HG03460 (cell line): Measurements from ENCODE around the gene PUDP.

ENCODE experiments used
- ATAC-seq: cut with Tn5 transposase; IDR thresholded peaks from one replicate; pipeline ENCODE4 v1.9.1; 2021; ENCODE audit not compliant: unreplicated experiment

PUDP gene

GRCh38 chrX:7147413-7147977 lies 458 bp downstream of the PUDP start, which contains the start of gene STS:
TSS of gene STS (plus strand) at chrX:7147712. CDS start at chrX:7253200, 105,488 bp downstream.
- peak; percentile 40 for ATAC-seq

DNA sequence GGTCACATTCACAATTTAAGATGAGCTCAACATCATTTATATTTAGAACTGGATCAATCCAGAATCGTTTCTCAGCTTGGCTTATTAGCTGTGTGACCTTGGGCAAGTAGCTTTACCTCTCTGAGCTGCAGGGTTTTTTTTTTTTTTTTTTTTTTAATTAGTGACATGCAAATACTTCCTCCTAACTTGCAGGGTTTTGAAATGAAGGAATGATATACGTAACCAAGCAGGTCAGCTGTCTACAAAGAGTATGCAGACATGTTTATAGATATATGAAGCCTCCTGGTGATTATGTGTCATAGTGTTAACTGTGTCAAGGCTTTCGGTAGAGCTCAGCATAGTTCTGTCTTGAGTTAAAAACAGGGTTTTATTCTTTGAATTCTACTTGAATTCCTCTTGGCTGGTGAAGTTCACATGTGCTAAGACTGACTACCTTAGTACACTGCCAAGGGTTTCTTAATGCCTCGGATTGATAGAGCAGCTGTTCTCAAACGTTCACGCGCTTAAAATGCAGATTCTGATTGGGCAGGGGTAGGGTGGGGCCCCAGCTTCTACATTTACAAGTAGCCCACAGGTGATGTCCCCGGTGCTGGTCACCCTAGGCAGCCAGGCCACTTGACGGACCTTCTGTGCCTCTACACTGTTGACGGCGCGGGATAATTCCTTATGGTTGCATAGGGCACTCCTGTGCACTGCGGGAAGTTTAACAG lies 1.1 kb downstream of the PUDP start:
- peak; percentile 20 for ATAC-seq

DNA sequence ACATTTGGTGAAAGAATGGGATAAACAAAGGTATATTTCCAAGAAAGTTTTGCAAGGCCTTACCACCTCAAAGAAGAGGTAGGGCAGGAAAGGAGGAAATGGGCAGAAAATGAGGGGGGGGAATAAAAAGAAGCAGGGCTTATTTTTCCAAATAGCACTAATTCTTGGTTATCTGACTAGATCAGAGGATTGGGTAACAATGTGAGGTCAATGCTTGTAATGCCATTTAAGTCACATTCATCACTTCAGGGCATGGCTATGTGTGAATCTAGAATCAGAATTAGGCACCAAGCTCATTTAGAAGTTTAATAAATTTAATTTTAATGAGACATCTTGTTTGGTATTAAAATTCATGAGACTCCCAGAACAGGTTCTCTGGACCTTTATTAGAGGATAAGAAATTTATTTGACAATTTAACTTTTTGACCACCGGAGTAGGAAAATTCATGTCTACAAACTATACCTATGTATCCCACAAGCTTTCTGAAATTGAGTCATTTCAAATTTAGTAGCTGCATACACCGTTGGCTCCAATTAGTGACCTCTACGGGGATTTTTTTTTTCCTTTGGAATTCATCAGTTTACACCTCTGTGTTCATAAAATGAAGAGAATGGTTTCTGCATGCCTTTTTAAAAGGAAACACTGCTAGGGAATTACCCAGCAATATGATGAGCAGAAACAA lies 1.8 kb downstream of the PUDP start:
- ATAC-seq, result no peak

DNA sequence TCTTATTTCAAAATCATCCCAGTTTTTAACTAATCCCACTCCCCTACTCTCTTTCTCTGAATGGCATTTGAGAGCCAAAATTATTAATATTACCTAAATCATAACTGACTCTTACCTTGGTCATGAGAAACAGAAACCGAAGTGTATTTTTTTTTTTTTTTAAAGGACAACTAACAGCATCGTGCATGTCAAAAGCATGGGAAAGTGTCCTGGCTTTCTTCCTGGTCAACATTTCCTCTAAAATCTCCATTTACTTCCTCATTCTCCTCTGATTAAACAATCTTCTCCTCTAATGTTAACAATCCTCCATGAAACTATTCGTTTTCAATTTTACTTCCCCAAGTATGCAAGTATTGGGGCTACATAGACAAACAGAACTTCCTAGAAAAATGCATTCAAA lies 2.5 kb downstream of the PUDP start:
- no peak for ATAC-seq

DNA sequence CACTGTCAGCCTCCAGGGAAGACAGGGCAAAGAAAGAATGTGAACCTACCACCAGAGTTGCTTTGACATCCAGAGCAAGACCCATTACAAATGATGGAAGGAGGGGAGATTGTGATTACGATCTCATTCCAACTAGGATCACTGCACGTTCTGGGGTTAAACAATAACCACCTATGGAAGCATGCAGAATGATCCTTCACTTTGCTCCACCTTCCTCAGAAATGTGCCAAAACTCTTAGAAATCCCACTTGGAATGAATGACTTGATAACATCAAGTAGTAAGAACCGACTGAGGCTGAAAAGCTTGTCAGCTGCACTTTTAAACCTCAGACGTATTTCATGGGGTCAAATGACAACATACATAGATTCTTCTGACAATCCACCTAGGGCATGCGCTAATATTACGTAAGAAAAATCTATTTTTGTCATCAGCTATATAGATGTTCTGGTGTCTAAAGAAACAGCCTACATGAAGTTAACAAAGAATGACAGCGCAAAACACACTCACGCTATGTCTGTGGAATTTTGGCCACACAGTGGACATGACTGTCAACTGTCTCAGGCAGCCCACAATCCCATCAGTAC lies 3.9 kb downstream of the PUDP start:
- ATAC-seq, result no peak

GRCh38 chrX:7143076-7143475 lies 4.9 kb downstream of the PUDP start:
- no peak for ATAC-seq

GRCh38 chrX:7139202-7140081 lies 8.5 kb downstream of the PUDP start:
- ATAC-seq, result no peak

- no peak for ATAC-seq
Measured at GRCh38 chrX:7134981-7135380, 13.0 kb downstream of the PUDP start.

- ATAC-seq, result peak; percentile 18
Measured at GRCh38 chrX:7133050-7133440, 14.9 kb downstream of the PUDP start.

GRCh38 chrX:7132335-7133049 lies 15.5 kb downstream of the PUDP start:
- peak; percentile 72 for ATAC-seq

DNA sequence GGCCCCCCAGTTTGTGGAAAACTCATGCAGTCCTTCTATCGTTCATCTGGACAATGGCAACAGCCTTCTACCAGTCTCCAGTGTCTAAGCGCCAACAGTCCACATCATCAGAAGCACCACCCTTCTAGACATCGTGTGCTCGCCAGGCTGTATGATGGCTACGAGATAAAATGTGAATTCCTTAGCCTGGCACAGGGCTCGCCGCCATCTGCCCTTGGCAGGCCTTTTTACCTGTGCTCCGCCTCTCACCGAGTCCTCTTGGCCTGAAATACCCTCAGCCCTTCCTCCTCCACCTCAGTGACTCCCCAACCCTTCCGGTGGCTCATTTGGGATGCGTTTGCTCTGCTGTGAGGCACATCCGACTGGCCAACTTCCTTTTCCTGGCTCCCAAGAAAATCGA lies 16.3 kb downstream of the PUDP start:
- no peak for ATAC-seq

DNA sequence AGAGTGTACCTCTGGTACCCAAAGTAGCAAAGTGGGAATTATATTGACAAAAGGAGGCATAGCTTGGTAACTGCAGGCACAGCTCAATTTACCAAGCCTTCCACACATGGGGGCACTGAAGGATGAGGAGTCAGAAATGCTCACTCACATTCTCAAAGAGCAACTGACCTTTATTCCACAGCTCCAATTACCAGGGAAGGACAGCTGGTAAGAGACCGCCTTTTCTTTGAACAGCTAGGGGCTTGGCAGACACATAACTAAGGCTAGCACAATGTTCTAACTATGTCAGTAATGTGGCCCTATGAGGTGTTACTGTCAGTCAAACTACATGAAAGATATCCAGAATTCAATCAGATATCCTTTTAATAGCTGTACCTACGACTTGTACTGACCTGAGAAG lies 20.9 kb downstream of the PUDP start:
- no peak for ATAC-seq

- no peak for ATAC-seq
Measured at GRCh38 chrX:7120878-7121219, 27.1 kb downstream of the PUDP start.

- no peak for ATAC-seq
Measured at GRCh38 chrX:7119950-7120877, 27.7 kb downstream of the PUDP start.

DNA sequence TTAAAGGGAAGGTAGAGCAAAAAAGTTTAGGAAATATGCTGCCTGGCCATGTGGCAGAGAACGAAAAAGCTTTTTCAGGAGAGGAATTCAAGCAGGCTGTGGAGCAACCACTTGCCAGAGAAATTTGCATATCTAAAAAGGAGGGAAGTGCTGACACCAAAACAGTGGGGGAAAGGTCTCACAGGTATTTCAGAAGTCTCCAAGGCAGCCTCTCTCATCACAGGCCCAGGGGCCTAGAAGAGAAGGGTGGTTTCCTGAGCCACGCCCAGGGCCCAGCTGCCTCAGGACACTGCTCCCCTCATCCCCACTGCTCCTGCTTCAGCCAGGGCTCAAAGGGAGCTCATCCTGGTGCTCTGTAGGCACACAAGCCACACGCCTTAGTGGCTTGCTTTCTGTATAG lies 30.4 kb downstream of the PUDP start:
- ATAC-seq, result no peak

DNA sequence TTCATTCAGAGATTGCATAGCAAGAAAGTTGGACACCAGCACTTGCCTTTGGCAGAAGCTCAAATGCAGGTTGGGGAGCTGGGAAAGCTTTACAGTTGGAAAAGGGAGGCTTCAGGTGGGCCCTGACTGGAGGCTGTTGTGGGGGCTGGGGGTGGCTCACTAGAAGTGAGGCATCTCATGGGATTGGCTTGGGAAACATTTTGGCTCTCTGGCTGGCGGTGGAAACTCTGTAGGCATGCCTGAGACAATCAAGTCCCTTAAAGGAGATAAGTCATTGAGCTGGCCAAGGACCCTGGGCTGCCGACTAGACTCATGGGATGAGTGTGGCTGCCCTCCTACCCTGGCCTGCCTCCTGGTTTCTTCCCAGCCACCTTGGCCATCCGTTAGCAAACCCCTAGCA lies 31.9 kb downstream of the PUDP start:
- no peak for ATAC-seq

- ATAC-seq, result peak; percentile 74
Measured at GRCh38 chrX:7115557-7115956, 32.4 kb downstream of the PUDP start.

DNA sequence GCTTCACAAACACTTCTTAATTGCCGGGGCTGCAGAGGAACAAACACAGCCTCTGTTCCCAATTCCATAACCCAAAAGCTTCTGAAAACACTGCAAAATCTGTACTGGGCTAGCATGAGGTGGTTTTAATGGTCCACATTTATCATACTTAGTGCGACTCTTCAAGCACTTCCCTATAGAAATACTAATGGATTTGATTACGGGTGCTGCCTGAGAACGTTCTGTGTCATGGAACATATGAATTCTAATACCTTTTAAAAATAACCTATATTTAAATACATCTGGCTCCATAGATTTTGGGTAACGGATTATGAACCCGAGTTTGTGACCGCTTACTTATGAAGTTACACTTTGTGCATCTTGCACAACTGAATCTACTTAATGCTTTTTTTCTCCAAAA lies 35.9 kb downstream of the PUDP start:
- no peak for ATAC-seq

DNA sequence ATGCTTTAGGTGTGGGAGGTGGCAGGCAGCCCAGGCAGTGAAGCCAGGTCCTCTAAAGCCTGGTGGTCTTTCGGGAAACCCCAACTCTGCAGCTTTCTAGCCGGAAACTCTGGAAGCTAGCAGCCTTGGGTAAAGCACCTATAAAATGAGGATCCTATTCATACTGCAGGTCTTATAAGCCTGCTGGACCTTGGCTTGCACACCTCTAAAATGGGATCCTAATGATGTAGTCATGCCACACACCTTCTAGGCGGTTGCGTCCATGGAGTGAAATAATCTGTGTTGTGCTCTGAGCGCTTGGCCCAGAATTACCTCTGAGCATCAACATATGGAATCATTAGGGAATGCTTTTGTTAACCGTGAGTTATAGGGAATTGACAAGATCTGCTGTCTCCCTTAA lies 36.4 kb downstream of the PUDP start:
- no peak for ATAC-seq
